GM18951 (cell line): ENCODE results near the gene PTAFR.

ENCODE experiments used
- POLR2A ChIP-seq: IDR thresholded peaks from 4 replicates; pipeline ENCODE4 v1.6.1; 2011; ENCODE audit warnings: mild to moderate bottlenecking; ENCODE audit not compliant: insufficient read length, insufficient read depth; ENCODE audit errors: extremely low read depth
- in situ Hi-C: fragments of 300-500 bp; cut with MboI; formaldehyde crosslinking; loops from one replicate; pipeline ENCODE4 v1.12.0; 2022; ENCODE audit warnings: low sequenced_read_pairs, mixed read lengths, inconsistent platforms; ENCODE audit not compliant: unreplicated experiment

PTAFR gene

DNA sequence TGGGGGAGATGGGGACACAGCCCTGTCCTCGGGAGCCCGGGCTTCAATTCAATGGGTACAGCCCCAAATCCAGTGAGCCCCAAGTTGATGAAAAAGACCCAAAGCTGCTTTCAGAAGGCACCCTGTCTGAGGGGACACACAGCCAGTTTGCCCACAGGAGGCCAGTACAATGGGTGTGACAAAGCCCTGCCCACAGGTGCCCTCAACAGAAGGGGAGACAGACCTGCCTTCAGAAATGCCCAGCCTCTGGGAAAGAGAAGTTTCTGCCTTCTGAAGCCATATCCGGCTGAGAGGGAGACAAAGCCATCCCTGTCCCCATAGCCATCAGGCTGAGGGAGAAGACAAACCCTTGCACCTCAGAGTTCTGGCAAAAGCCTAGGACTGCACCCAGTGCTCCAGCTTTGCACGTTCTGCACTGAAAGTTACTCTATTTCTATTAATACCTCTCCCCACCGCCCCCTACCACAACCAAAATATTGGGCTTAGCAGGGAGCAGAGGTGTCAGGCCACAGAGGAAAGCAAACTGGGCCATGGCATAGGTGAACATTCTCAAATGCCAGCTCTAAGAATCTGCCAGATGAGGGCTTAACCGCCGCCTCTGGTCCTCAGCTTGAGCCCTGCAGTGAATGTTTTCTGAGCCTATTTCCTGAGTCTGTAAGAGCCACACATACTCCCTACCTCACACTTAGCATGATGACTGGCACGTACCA lies 18.0 kb upstream of the PTAFR start:
- in situ Hi-C loops, result no loop called here
- no peak for TF ChIP-seq POLR2A

DNA sequence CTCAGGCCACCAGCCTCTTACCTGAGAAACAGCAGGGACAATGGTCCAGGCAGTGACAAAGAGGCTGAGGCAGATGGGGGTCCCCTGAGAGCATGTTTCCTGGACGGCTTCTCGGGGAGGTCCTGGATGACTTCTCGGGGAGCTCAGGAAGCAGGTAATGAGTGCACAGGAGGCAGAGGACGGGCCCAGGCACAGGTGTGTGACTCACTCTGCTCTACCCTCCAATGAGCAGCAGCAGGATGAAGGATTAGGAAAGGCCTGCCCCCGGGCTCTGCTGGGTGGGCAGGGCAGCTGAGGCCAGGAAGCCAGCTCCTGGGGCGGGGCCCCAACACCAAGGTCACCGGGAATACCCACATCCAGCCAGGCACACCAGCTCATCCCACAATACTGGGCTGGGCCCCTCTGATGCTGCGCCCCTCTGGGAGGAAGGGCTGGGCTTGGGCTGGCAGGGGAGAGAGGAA lies 17.2 kb upstream of the PTAFR start:
- TF ChIP-seq POLR2A, result no peak
- in situ Hi-C loops, result no loop called here

GRCh38 chr1:28190996-28191645 lies 14.6 kb upstream of the PTAFR start:
- in situ Hi-C loops, result no loop called here
- TF ChIP-seq POLR2A, result no peak

DNA sequence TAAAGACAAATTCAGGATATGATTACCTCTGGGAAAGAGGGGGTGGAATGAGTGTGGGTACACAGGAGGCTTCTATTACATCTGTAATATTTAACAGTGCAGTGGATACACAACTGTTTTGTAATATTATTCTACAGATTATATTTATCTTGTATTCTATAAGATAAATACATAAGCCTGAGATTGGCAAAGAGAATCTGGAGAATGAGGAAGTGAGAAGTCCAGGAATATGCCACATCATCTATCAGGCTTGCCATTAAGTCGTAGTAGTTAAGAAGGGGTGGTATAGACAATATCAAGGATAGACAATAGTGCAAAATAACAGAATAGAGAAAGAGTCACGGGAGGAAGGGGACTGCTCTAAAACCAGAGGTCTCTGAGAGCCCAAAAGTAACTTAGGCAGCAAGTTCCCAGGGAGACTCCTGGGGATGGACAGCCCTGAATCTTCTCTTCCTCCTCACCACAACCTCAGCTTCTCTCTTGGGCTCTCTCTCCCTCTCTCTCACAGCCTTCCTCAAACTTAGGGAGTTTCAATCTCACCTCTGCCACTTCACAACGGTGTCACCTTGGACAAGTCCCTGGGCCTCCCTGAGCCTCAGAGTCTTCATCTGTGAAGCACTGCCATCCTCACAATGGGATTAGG lies 14.0 kb upstream of the PTAFR start:
- in situ Hi-C loops, result no loop called here
- no peak for TF ChIP-seq POLR2A

- TF ChIP-seq POLR2A, result no peak
- in situ Hi-C loops, result no loop called here
Observed at GRCh38 chr1:28185071-28185470, 8.6 kb upstream of the PTAFR start.

- no peak for TF ChIP-seq POLR2A
- in situ Hi-C loops, result no loop called here
Observed at GRCh38 chr1:28180306-28181305, 4.1 kb upstream of the PTAFR start.

GRCh38 chr1:28178690-28179485 lies 2.4 kb upstream of the PTAFR start:
- in situ Hi-C loops, result no loop called here
- TF ChIP-seq POLR2A, result no peak

- in situ Hi-C loops, result no loop called here
- TF ChIP-seq POLR2A, result no peak
Observed at GRCh38 chr1:28175955-28176485, 470 bp downstream of the PTAFR start.

GRCh38 chr1:28173980-28174297 lies 2.6 kb downstream of the PTAFR start:
- in situ Hi-C loops, result no loop called here
- no peak for TF ChIP-seq POLR2A

GRCh38 chr1:28173151-28173979 lies 3.1 kb downstream of the PTAFR start:
- no peak for TF ChIP-seq POLR2A
- in situ Hi-C loops, result no loop called here

DNA sequence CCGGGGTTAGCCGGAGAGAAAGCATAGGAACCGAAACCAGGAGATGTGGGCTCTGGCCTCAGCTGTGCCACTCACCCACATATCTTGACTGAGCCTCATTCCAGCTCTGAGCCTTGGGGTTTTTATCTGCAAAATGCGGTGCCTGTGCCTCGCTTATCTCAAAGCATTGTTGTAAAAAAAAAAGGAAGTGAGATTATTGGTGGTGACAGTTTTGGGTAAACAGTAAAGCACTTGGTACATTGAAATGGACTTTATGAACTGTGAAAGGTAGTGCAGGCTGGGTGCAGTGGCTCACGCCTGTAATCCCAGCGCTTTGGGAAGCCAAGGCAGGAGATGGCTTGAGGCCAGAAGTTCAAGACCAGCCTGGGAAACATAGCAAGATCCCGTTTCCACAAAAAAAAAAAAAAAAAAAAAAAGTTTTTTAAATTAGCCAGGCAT lies 3.8 kb downstream of the PTAFR start:
- in situ Hi-C loops, result no loop called here
- no peak for TF ChIP-seq POLR2A
